Measurements from ENCODE around the gene ADARB1. TPM values are rescaled to one million over a fixed set of nuclear protein-coding genes. Genes with fewer than 3 reads are reported as not detected.

Gene ADARB1
- total RNA-seq, 1 experiment from 2014 or later, result 15.8 TPM

GRCh38 chr21:45169001-45169400 is 94.6 kb downstream of the ADARB1 start:
- H3K4ac ChIP-seq (ENCODE audit: low read depth, low read length), result no peak overlapping the region
- no peak overlapping the region for H2BK5ac ChIP-seq (ENCODE audit: insufficient read length, low read length)
- H3K56ac ChIP-seq (ENCODE audit: insufficient read length, low read depth, low read length), result no peak overlapping the region
- H3K27me3 Mint-ChIP-seq (ENCODE audit: low read depth), result no peaks in the 10 kb centered on the region
- H2BK20ac ChIP-seq (ENCODE audit: low read depth, low read length, poor library complexity, severe bottlenecking), result no peak overlapping the region
- no peak overlapping the region; a peak in 1 of 7 replicates for H3K27ac Mint-ChIP-seq
- no peaks in the 10 kb centered on the region for H3K27me3 ChIP-seq (ENCODE audit: insufficient read depth, low read length)
- no peak overlapping the region for H3K23ac ChIP-seq (ENCODE audit: insufficient read length, low read depth, low read length)
- H3K4me2 ChIP-seq (ENCODE audit: insufficient read depth, insufficient read length, low read length), result no peak overlapping the region
- H3K4me1 Mint-ChIP-seq, result peaks cover 7 to 8% of the 10 kb centered on the region in 2 experiments; a peak in 3 of 4 replicates
- H3K18ac ChIP-seq (ENCODE audit: insufficient read length, low read depth, low read length), result peak overlapping the region; percentile 37
- H2AK5ac ChIP-seq (ENCODE audit: insufficient read length, low read length), result no peak overlapping the region
- no peak for TF ChIP-seq CTCF (conservative IDR thresholded peaks at IDR 0.05)
- H3K79me2 ChIP-seq (ENCODE audit: insufficient read depth, low read length), result no peaks in the 10 kb centered on the region
- no peak overlapping the region for H2BK12ac ChIP-seq (ENCODE audit: insufficient read length, low read depth, low read length)
- no peaks in the 10 kb centered on the region for H3K9me3 Mint-ChIP-seq
- H3T11ph ChIP-seq (ENCODE audit: low read length), result no peak overlapping the region
- H4K5ac ChIP-seq (ENCODE audit: insufficient read length, low read depth, low read length), result no peak overlapping the region
- no peaks in the 10 kb centered on the region for H3K4me1 ChIP-seq (ENCODE audit: insufficient read depth, low read length)
- no peak overlapping the region for H2BK120ac ChIP-seq (ENCODE audit: low read depth, low read length, poor library complexity, severe bottlenecking)
- H3K27ac ChIP-seq (ENCODE audit: insufficient read length, low read depth, low read length), result no peak overlapping the region
- no peak overlapping the region for H3K4me3 Mint-ChIP-seq
- no peak overlapping the region for H3K14ac ChIP-seq (ENCODE audit: insufficient read depth, low read length)
- WGBS (ENCODE audit: extremely low coverage, insufficient read length, low lambda C conversion rate), result no CpG with 5 or more reads among the region's 7 CpGs
- no peaks in the 10 kb centered on the region for H3K79me1 ChIP-seq (ENCODE audit: insufficient read depth, low read depth, low read length, poor library complexity, severe bottlenecking)
- no peaks in the 10 kb centered on the region for H3K23me2 ChIP-seq (ENCODE audit: insufficient read length, low read depth, low read length, poor library complexity, severe bottlenecking)
- no peaks in the 10 kb centered on the region for H3K36me3 Mint-ChIP-seq (ENCODE audit: insufficient read depth in 1 of 3, low read depth in 3 of 3)
- no peak overlapping the region for H4K8ac ChIP-seq (replicated peaks; ENCODE audit: insufficient read length, low read depth, low read length)
- no peaks in the 10 kb centered on the region for H3K9me3 ChIP-seq (ENCODE audit: control insufficient read depth, low read depth, low read length)
- no peak overlapping the region for H4K91ac ChIP-seq (ENCODE audit: insufficient read length, low read depth, low read length)
- no peak overlapping the region for H2BK15ac ChIP-seq (ENCODE audit: low read depth, low read length)
- no peak overlapping the region for H3K9ac ChIP-seq (ENCODE audit: extremely low read depth, insufficient read length, low read length)
- no peak overlapping the region for H2AFZ ChIP-seq (ENCODE audit: low read length)
- no peaks in the 10 kb centered on the region for H4K20me1 ChIP-seq (ENCODE audit: control insufficient read depth, insufficient read depth, insufficient read length)
- DNase-seq, result no peak
